ENCODE measurements around the gene DNAL1.

The DNAL1 gene

GRCh38 chr14:73727166-73727565, 82.4 kb downstream of the DNAL1 start:
- TF ChIP-seq CTCF (IDR thresholded peaks at IDR 0.05; ENCODE audit: insufficient read depth, low read depth, low read length, missing control alignments): no peak
- DNase-seq (ENCODE audit: low read depth): no peak

GRCh38 chr14:73728717-73729330, 84.0 kb downstream of the DNAL1 start:
- TF ChIP-seq CTCF (IDR thresholded peaks at IDR 0.05; ENCODE audit: insufficient read depth, low read depth, low read length, missing control alignments): peak; percentile 91
- peak; percentile 86 for DNase-seq (ENCODE audit: low read depth)
- no peak overlapping the region for H3K4me3 ChIP-seq (ENCODE audit: low read depth, low read length)

More at GRCh38 chr14:73727166-73727565, 82.4 kb downstream of the DNAL1 start:
- H3K4me3 ChIP-seq (ENCODE audit: low read depth, low read length): no peak overlapping the region

GRCh38 chr14:73729556-73730265, 84.9 kb downstream of the DNAL1 start:
- no peak for TF ChIP-seq CTCF (IDR thresholded peaks at IDR 0.05; ENCODE audit: insufficient read depth, low read depth, low read length, missing control alignments)
- DNase-seq (ENCODE audit: low read depth): no peak
- H3K4me3 ChIP-seq (ENCODE audit: low read depth, low read length): no peak overlapping the region

- no peak for TF ChIP-seq CTCF (IDR thresholded peaks at IDR 0.05; ENCODE audit: insufficient read depth, low read depth, low read length, missing control alignments)
- no peak for DNase-seq (ENCODE audit: low read depth)
- H3K4me3 ChIP-seq (ENCODE audit: low read depth, low read length): no peak overlapping the region
These were observed 86.3 kb downstream of the DNAL1 start for GRCh38 chr14:73731111-73731510.

- no peak for TF ChIP-seq CTCF (IDR thresholded peaks at IDR 0.05; ENCODE audit: insufficient read depth, low read depth, low read length, missing control alignments)
- no peak for DNase-seq (ENCODE audit: low read depth)
- no peak overlapping the region for H3K4me3 ChIP-seq (ENCODE audit: low read depth, low read length)
These were observed 87.2 kb downstream of the DNAL1 start for GRCh38 chr14:73732006-73732405.

- no peak overlapping the region for H3K4me3 ChIP-seq (ENCODE audit: low read depth, low read length)
- no peak for TF ChIP-seq CTCF (IDR thresholded peaks at IDR 0.05; ENCODE audit: insufficient read depth, low read depth, low read length, missing control alignments)
- DNase-seq (ENCODE audit: low read depth): no peak
These were observed 92.1 kb downstream of the DNAL1 start for GRCh38 chr14:73736842-73737241.
